Epithelial cell of esophagus (primary cell): ENCODE results near the gene ORC2.
A peak's percentile ranks its signal among the peaks of the same experiment; 100 is the strongest.
"Not testable (repeated sequence)": the region's sequence is repeated elsewhere in the genome, so short reads cannot be mapped to it uniquely, and the experiment has no call there.

ENCODE experiments used
- DNase-seq: peaks from one replicate; pipeline ENCODE4 v3.0.0; 2010; ENCODE audit warnings: low read depth
- H3K4me3 ChIP-seq: 2 replicates; pipeline ENCODE4 v1.5.1; 2011; ENCODE audit warnings: mild to moderate bottlenecking, low read length, control low read depth
- CTCF ChIP-seq: IDR thresholded peaks from 2 replicates; pipeline ENCODE4 v1.5.1; 2011; ENCODE audit warnings: low read depth, mild to moderate bottlenecking, low read length, control low read depth, inconsistent platforms; ENCODE audit not compliant: insufficient read depth; ENCODE audit errors: missing control alignments

Gene ORC2

GRCh38 chr2:200909958-200910357 is 53.5 kb downstream of the ORC2 start:
- no peak for DNase-seq
- no peak for TF ChIP-seq CTCF

GRCh38 chr2:200905618-200906296 is 57.7 kb downstream of the ORC2 start:
- peak; percentile 76 for TF ChIP-seq CTCF
- H3K4me3 ChIP-seq: no peak overlapping the region
- DNase-seq: peak; percentile 69

More at GRCh38 chr2:200909958-200910357, 53.5 kb downstream of the ORC2 start:
- no peak overlapping the region for H3K4me3 ChIP-seq

- TF ChIP-seq CTCF: peak; percentile 81
- DNase-seq: peak; percentile 91
- no peak overlapping the region for H3K4me3 ChIP-seq
Measured at GRCh38 chr2:200901459-200902072, 61.9 kb downstream of the ORC2 start.

- H3K4me3 ChIP-seq: no peak overlapping the region
- no peak for TF ChIP-seq CTCF
- DNase-seq: no peak
Measured at GRCh38 chr2:200899482-200899881, 64.0 kb downstream of the ORC2 start.

GRCh38 chr2:200888704-200889625 is 74.5 kb downstream of the ORC2 start, which contains the start of the genes NIF3L1 and PPIL3:
NIF3L1 (plus strand) TSS chr2:200889371; CDS start chr2:200891944, 2,573 bp downstream.
PPIL3 (minus strand) TSS chr2:200889077; CDS start chr2:200887615, 1,462 bp downstream.
- DNase-seq: peak; percentile 99
- peak within 1 kb of the TSS; percentile 99 for H3K4me3 ChIP-seq
- TF ChIP-seq CTCF: no peak

GRCh38 chr2:200881715-200882249 is 81.7 kb downstream of the ORC2 start:
- DNase-seq: not testable (repeated sequence)

GRCh38 chr2:200878289-200878880 is 85.1 kb downstream of the ORC2 start:
- no peak for TF ChIP-seq CTCF
- DNase-seq: no peak

More at GRCh38 chr2:200881715-200882249, 81.7 kb downstream of the ORC2 start:
- not testable (repeated sequence) for H3K4me3 ChIP-seq

More at GRCh38 chr2:200878289-200878880, 85.1 kb downstream of the ORC2 start:
- no peak overlapping the region for H3K4me3 ChIP-seq
